ENCODE measurements around the gene PWP1. TPM values are rescaled to one million over a fixed set of nuclear protein-coding genes. Genes with fewer than 3 reads are reported as not detected.
A peak's percentile ranks its signal among the peaks of the same experiment; 100 is the strongest.

The PWP1 gene
- total and polyA plus RNA-seq, 2 of the 4 experiments (the other 2 are of a cell fraction) = 143 to 179 TPM

- peaks cover 13 to 18% of the 10 kb centered on the region in 2 experiments; a peak in 3 of 4 replicates for H3K79me1 ChIP-seq (ENCODE audit: low read depth in 1 of 2, low read length in 2 of 2)
- H2AFZ ChIP-seq (replicated peaks; ENCODE audit: low read length, poor library complexity) = no peak overlapping the region
- no peak overlapping the region for H2AK5ac ChIP-seq (ENCODE audit: low read depth, low read length)
- H3K9ac ChIP-seq (ENCODE audit: low read depth, low read length) = peak overlapping the region; percentile 72
- H4K20me1 ChIP-seq (ENCODE audit: insufficient read depth, low read length) = peaks cover 24% of the 10 kb centered on the region; the same call in 1 of the 2 replicates
- BruUV-seq (replicated peaks) = no TSS peak
- no peak overlapping the region for H2BK120ac ChIP-seq (ENCODE audit: low read depth, low read length)
- peaks cover 16% of the 10 kb centered on the region for H3K36me3 ChIP-seq (ENCODE audit: control insufficient read depth, insufficient read depth, low read length)
- ATAC-seq (ENCODE audit: low read depth) = peak; percentile 38
- H3K4me3 ChIP-seq (ENCODE audit: insufficient read depth, low read depth, low read length) = peak overlapping the region; percentile 89; the same call in 1 of the 2 replicates
- no peak overlapping the region for H3K56ac ChIP-seq (ENCODE audit: extremely low read depth, insufficient read depth, low read length)
- TF ChIP-seq MAZ (IDR thresholded peaks at IDR 0.05; ENCODE audit: borderline replicate concordance, low read depth, low read length) = no peak
- TF ChIP-seq MAFK (IDR thresholded peaks at IDR 0.05; ENCODE audit: low read depth, low read length) = peak; percentile 93
- no peak for TF ChIP-seq ELK1 (IDR thresholded peaks at IDR 0.05; ENCODE audit: borderline replicate concordance, low read depth, low read length)
- no peak for TF ChIP-seq CHD1 (IDR thresholded peaks at IDR 0.05; ENCODE audit: low read depth, low read length)
- TF ChIP-seq BHLHE40 (IDR thresholded peaks at IDR 0.05; ENCODE audit: low read depth, low read length) = peak; percentile 95
- TF ChIP-seq FOS (IDR thresholded peaks at IDR 0.05; ENCODE audit: low read depth, low read length) = peak; percentile 39; the same call in 1 of the 2 replicates
- TF ChIP-seq RFX5 (IDR thresholded peaks at IDR 0.05; ENCODE audit: low read depth, low read length) = peak; percentile 57; the same call in 1 of the 2 replicates
- POLR2A ChIA-PET (ENCODE audit: unreplicated experiment) = no interaction called here
- dilution Hi-C loops (cut with HindIII; ENCODE audit: low sequenced_read_pairs, unreplicated experiment) = no loop called here
- H3K27me3 ChIP-seq (ENCODE audit: control insufficient read depth, insufficient read depth, low read length) = no peaks in the 10 kb centered on the region
- H3K4me2 ChIP-seq (ENCODE audit: low read depth, low read length) = peak overlapping the region; percentile 96
- peak overlapping the region; percentile 67 for H2BK5ac ChIP-seq (ENCODE audit: low read depth, low read length, poor library complexity, severe bottlenecking)
- no peak overlapping the region for H4K5ac ChIP-seq (ENCODE audit: low read depth, low read length)
- no peak overlapping the region; a peak in 1 of 4 replicates for H4K8ac ChIP-seq (ENCODE audit: low read depth in 2 of 2, low read length in 2 of 2)
- H2AK9ac ChIP-seq (replicated peaks; ENCODE audit: low read depth, low read length, poor library complexity) = no peak overlapping the region
- DNase-seq = peak; percentile 90
- H3K9me1 ChIP-seq (ENCODE audit: insufficient read depth, low read length) = peaks cover 8% of the 10 kb centered on the region; the same call in 1 of the 2 replicates
- H3K14ac ChIP-seq (replicated peaks; ENCODE audit: low read depth, low read length) = no peak overlapping the region
- CTCF ChIA-PET = interaction anchor here (1.3 kb wide), 1 partner anchor 9 kb away, joined by 3 read pairs; no protein-coding TSS in a partner anchor
- H2BK20ac ChIP-seq (ENCODE audit: low read depth, low read length) = no peak overlapping the region
- no peak overlapping the region for H3K18ac ChIP-seq (ENCODE audit: low read depth, low read length)
- no CpG with 5 or more reads among the region's 3 CpGs for WGBS, 2 experiments (ENCODE audit: extremely low coverage in 2 of 2, insufficient read length in 1 of 2)
- no peak overlapping the region for H3K4ac ChIP-seq (ENCODE audit: low read depth, low read length)
- H3K27ac ChIP-seq (ENCODE audit: insufficient read depth, low read length) = peak overlapping the region; percentile 71; the same call in 1 of the 2 replicates
- in situ Hi-C loops (cut with MboI; ENCODE audit: low sequenced_read_pairs) = no loop called here
- intact Hi-C loops (cut with micrococcal nuclease) = loop anchor here (2.0 kb wide), 2 partner anchors 57 to 67 kb away; no protein-coding TSS in a partner anchor
- H3K23ac ChIP-seq (ENCODE audit: low read depth, low read length) = no peak overlapping the region
- no peak overlapping the region for H4K91ac ChIP-seq (ENCODE audit: insufficient read depth, low read depth, low read length)
- no peaks in the 10 kb centered on the region for H3K9me3 ChIP-seq (ENCODE audit: control insufficient read depth, insufficient read depth, low read length)
- no peak overlapping the region for H2BK15ac ChIP-seq (ENCODE audit: low read depth, low read length)
- peaks cover 3% of the 10 kb centered on the region for H3K4me1 ChIP-seq (ENCODE audit: control insufficient read depth, insufficient read depth, low read length)
These were observed 73.8 kb downstream of the PWP1 start for GRCh38 chr12:107759410-107759809.

Data from IMR-90 (cell line).